HG03097 (cell line): ENCODE results near the gene DNM1.
"Not testable (repeated sequence)": the region's sequence is repeated elsewhere in the genome, so short reads cannot be mapped to it uniquely, and the experiment has no call there.

ENCODE experiments used
- ATAC-seq: cut with Tn5 transposase; IDR thresholded peaks from one replicate; pipeline ENCODE4 v1.9.1; 2021; ENCODE audit not compliant: unreplicated experiment, low FRiP score

DNM1 gene

DNA sequence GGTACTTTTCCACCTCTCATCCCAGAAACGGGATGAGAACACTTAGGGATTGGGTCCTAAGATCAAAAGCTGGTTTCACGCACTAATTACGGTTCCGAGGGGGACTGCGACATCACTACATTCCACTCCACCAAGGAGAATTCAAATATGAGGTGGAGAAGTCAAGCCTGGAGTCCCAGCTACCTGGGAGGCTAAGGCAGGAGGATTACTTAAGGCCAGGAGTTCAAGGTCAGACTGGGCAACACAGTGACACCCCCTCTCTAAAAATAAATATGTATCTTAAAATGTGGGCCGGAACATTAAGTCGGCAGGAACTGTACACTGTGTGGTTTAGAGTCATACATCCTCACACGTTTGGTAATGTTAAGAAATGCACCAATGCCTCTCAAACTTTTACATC is 71.1 kb downstream of the DNM1 start:
- no peak for ATAC-seq

DNA sequence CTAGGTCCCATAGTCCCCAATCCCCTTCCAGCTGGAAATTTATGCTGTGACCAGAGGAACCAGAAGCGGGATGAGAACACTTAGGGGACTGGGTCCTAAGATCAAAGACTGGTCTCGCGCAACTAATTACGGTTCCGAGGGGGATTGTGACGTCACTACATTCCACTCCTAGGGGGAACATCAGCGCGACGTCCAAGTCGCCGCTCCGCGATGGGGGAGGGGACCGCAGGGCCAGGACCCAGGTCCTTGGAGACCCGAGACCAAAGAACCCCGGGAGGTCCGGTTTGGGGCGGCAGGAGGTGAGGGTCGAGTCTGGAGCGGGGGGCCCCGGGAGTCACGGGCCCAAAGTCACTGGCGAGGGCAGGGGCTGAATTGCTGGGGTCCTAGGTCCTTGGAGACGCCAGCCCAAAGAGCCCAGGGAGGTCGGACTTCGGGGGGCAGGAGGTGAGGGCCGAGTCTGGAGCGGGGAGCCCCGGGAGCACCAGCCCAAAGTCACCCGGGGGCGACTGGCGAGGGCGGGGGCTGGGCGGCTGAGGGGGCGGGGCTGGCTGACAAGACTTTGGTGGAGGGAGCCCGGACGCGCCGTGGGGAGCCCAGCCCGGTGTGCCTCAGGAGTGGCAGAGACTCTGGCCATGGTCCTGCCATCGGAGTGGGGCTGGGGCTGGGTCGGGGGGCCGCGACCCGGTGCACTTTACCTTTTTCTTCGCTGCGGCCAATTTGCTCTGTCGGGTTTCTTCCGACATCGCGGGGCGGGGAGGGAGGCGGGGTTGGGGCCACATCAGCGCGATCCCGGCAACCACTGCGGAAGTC is 72.2 kb downstream of the DNM1 start, which contains the start of gene GOLGA2:
Gene GOLGA2 (minus strand): TSS at position 810 of the 810 bp plus-strand sequence. CDS start 31 bp downstream, at position 779.
- ATAC-seq, result peak; percentile 35

DNA sequence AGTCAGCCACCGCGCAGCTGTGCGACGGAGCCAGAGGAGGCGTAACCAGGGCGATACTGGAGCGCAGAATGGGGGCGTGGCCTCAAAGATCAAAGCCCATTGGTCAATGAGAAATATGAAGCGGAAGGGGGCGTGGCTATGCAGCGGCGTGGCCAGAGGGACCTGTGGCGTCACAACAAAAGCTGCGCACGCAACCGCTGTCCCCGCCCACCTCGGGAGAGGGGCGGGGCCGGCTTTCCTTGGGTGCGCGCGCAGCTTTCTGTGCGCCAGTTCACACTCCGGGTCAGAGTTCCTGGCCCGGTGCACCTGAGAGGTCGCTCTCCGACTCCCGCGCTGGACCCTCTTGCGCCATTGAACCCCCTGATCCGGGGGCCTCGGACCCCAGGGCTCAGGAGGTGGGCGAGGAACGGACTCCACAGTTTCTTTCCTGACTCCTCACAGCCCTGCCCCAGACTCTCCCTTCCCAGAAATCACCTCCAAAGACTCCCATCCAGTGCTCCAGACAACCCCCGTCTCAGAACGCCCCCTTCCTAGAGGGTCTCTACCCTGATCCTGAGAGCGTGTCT is 72.9 kb downstream of the DNM1 start, which contains the start of gene SWI5:
Gene SWI5 (plus strand): TSS at position 269 of the 566 bp plus-strand sequence.
- peak; percentile 91 for ATAC-seq

DNA sequence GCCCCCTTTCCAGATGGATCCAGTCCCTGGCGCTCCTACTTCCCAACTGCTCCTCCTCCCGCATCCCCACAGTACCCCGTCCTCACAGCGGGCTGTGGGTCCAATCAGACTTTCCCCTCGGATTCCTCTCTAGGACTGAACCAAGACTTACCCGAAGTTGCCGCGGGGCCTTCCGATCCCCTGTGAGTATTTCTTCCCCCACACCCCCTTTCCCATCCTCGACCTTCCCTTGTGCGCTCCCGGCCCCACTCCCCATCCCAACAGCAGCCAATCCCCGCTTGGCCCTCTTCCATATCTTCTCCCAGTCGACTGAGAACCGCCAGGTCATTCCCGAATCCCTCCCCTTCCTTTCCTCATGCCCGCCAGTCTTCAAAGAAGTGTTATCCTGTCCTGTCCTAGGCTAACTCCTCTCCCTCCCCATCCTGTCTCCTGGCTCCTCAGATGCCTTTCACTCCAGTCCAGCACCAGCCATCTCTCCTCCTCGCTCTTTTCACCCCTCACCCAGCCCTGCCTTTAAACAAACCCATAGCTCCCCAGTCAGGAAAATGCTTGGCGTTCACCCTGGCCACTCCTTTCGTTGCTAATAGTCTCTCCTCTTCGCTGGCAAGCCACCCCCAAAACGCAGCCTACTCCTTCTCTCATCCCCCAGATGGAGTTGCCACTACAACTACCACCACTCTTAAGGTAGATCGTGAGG is 73.5 kb downstream of the DNM1 start:
- no peak for ATAC-seq

DNA sequence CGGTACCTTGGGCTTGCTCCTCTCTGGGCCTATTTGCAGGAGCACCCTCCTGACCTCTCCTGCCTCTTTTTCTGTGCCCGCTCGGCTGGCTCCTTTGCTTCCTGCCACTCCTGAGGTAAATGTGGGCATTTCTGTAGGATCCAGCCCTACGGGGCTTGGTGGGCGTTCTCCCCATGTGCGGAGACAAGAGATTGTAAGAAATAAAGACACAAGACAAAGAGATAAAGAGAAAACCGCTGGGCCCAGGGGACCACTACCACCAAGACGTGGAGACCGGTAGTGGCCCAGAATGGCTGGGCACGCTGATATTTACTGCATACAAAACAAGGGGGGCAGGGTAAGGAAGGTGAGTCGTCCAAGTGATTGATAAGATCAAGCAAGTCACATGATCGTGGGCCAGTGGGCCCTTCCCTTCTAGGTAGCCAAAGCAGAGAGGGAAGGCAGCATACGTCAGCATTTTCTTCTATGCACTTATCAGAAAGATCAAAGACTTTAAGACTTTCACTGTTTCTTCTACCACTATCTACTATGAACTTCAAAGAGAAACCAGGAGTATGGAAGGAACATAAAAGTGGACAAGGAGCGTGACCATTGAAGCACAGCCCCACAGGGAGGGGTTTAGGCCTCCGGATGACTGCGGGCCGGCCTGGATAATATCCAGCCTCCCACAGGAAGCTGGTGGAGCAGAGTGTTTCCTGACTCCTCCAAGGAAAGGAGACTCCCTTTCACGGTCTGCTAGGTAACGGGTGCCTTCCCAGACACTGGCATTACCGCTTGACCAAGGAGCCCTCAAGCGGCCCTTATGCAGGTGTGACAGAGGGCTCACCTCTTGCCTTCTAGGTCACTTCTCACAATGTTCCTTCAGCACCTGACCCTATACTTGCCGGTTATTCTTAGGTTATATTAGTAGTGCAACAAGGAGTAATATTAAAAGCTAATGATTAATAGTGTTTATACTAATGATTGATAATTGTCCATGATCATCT is 76.2 kb downstream of the DNM1 start:
- not testable (repeated sequence) for ATAC-seq

DNA sequence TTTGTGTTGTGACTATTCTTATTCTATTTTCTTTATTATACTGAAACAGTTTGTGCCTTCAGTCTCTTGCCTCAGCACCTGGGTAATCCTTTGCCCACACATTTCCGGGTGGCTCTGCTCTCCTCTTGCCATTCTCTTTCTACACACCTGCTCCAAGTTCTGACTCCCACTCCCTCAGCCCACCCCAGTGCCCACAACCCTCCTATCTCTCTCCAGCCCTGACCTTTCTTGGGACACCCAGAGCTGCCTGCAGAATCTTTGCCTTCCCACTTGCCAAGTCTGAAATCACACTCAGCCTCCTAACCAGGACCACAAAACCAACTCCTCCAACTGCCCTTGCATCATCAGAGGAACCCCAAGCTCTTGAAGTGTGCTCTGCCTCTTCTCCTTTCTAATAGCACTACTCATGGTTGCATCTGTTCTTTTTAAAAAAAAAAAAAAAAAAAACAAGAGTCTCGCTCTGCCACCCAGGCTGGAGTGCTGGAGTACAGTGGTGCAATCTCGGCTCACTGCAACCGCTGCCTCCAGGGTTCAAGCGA is 77.0 kb downstream of the DNM1 start:
- no peak for ATAC-seq

DNA sequence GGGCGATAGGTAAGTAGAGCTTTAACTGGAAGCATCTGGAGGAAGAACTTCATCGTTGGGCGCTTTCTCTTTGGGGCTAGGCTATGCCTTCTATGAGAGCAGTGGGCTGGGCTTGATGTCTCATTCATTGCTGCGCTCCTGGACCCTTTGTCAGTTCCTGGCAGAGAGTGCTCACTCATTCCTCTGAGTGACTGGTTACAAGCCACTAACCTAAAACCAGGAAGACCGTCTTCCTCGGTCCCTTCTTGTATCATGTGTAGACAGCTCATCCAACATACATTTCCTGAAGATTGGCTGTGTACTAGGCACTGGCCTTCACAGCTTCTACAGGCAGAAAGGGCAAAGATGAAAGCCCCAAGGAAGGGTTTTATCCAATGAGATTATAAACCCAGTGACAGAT is 79.3 kb downstream of the DNM1 start:
- no peak for ATAC-seq

DNA sequence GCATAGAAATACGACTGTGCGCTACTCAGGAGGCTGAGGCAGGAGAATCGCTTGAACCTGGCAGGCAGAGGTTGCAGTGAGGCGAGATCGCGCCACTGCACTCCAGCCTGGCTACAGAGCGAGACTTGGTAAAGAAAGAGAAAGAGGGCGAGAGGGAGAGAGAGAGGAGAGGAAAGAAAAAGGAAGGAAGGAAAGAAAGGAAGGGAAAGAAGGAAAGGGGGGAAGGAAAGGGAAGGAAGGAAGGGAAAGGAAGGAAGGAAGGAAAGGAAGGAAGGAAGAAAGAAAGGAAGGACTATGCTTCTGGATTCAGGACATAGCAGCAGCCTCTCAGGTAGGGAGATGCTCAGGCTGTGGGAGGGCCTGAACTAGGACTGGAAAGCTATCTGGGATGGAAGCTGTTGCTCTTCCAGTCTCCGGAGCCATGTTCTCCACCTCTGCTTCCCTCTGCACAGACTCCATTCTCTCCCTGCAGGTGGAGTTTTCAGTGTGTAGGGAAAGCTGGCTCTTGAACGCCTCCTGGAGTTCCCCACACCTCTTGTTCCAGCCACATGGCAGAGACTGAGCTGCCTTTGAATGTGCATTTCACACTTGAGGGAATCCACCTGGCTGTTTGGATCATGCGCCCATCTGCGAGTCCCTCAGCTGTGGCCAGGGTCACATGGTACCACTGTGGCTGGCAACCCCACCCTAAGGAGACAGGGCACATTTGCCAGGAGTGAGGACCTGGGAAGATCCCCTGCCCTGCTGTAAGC is 82.0 kb downstream of the DNM1 start:
- no peak for ATAC-seq

DNA sequence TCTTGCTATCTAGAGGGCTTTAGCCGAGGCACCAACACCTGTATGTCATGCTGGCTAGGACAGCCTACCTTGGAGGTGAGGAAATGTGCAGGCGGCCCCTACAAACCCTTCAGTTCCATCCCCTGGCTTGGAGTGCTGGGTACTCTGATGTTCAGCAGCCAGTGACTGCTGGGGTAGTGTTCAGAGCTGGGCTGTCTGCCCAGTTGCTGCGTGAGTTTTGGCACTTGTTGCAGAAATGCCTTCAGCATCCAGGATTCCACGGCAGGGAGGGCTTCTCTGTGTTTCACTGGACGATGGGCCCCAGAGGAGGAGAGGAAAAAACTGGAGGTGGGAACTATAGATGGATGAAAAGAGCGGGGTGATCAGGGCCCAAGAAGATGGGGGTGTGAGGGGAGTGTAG is 83.3 kb downstream of the DNM1 start:
- ATAC-seq, result no peak

DNA sequence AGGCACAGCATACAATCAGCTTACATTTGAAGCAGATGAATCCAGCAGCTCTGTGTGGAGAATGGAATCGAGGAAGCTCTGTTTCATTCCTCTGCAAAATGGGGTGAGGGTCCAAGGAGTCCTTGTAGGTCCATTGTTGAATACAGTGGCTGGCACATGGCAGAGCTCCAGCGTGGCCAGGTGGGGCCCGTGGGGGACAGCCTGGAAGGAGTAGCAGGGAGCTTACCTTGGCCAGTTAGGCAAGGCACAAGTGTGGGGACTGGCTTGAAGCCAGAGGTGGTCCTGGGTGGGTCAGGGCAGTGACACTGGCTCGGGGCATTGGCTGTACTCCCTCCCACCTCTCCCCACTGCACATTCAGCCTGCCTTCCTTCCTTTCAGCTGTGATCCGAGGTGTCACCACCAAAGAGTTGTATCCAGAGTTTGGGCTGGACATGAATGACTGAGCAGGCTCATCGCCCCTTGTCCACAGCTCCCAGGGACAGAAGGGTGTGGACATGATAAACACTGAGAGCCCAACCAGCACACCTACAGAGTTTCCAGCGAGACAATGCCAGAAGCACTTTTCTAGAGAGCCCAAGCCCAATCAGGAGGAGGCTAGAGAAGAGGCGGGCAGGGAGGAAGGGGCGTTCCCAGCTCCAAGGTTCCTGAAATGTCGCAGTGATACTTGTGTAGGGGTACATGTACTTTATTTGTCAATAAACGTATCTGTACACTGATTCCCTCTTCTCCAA is 85.3 kb downstream of the DNM1 start:
- no peak for ATAC-seq

DNA sequence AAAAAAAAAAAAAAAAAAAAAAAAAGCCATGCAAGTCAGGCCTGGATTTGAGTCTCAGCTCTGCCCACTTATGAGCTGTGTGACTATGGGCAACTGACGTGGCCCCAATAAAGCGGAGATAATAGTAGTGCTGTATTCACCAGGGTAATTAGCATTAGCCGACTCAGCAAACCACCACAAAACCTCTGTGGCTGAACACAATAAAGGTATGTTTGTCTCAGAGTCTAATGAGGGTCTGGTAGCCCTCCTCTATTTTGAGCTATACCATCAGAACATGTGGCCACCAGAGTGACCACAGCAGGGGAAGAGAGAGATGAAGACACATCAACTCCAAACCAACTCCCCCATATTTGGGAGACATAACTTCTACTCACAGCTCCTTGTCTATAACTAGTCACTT is 88.8 kb downstream of the DNM1 start:
- no peak for ATAC-seq

DNA sequence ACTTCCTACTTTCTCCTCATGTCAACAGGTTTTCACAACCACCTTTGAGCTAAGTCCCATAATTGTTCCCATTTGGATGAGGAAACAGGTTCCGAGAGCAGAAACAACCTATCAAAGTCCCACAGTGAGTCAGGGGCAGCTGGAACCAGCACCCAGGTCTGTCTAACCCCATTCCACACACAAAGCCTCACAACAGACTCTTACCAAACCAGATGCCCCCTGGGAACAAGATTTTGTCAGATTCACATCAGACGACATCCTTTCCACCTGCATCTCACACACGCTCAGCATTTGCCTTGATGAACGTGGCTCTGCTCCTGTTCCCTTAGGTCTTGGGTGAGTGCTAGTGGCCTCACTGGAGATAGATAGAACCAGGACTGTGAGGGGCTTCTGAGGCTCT is 89.9 kb downstream of the DNM1 start:
- ATAC-seq, result no peak

DNA sequence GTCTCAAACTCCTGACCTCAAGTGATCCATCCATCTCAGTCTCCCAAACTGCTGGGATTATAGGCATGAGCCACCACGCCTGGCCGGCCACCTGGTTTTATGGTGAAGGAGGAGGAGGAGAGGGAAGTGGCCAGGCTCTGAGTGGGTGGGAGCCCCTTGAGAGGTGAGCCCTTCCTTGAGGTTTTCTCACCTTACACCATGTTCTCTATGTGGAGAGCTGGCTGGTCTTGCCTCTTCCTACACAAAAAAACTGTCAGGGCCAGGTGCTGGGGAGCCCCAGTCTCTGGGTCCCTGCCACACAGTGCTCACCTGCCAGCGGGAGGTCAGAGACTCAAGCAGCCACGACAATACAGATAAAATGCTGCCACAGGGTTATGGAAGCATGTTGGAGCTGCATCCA is 91.0 kb downstream of the DNM1 start:
- no peak for ATAC-seq

DNA sequence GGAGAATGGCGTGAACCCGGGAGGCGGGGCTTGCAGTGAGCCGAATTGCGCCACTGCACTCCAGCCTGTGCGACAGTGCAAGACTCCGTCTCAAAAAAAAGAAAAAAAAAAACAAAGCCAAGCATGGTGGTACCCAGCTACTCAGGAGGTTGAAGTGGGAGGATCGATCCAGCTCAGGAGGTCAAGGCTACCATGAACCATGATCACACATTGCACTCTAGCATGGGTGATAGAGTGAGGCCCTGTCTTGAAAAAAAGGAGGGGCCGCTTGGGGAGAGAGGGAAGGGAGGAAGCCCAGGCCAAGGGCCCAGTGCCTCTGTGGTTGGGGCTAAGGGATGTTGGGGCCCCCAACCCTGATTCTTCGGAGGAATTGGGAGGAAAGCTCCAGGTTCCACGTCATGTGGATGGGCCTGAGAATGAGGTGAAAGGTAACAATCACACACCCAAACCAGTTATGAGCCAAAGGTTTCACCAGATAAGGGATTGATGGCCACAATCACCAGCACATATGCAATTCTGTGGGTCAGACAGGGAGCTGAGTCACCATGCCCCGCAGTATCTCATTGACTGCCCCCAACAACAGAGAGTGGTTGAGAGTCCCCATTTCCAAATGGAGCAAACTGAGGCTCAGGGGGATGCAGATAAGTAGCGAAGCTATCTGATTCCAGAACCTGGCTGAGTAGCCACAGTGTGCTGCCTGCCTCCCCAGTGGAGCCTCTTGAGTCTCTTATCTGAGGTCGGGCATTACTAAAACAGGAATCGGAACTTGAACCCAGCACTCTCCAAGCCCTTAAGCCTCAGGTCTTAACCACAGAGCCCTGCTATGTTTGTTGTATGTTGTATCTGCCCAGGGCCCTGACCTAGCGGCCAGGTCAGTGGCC is 93.4 kb downstream of the DNM1 start:
- ATAC-seq, result no peak

DNA sequence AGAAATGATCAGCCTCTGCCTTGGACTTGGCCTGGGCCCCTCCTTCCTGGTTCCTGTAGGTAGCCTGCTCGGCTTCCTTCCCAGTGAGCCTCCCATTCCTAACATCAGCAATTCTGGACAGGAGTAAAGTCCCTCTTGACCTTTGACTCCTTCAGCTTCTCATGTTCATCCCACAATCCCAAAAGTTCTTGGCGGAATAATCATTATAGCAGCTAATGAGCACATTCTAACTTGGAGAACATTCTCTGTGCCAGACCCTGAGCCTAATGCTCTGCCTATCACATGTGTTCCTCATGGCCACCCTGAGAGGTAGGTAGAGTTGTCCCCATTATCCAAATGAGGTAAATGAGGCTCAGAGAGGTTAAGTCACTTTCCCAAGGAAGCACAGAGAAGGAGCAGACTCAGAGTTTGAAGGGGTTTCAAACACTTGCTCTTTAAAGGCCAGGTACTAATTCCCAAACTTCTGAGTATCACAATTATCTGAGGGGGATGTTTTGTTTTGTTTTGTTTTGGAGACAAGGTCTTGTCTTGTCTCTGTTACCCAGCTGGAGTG is 94.1 kb downstream of the DNM1 start:
- no peak for ATAC-seq

DNA sequence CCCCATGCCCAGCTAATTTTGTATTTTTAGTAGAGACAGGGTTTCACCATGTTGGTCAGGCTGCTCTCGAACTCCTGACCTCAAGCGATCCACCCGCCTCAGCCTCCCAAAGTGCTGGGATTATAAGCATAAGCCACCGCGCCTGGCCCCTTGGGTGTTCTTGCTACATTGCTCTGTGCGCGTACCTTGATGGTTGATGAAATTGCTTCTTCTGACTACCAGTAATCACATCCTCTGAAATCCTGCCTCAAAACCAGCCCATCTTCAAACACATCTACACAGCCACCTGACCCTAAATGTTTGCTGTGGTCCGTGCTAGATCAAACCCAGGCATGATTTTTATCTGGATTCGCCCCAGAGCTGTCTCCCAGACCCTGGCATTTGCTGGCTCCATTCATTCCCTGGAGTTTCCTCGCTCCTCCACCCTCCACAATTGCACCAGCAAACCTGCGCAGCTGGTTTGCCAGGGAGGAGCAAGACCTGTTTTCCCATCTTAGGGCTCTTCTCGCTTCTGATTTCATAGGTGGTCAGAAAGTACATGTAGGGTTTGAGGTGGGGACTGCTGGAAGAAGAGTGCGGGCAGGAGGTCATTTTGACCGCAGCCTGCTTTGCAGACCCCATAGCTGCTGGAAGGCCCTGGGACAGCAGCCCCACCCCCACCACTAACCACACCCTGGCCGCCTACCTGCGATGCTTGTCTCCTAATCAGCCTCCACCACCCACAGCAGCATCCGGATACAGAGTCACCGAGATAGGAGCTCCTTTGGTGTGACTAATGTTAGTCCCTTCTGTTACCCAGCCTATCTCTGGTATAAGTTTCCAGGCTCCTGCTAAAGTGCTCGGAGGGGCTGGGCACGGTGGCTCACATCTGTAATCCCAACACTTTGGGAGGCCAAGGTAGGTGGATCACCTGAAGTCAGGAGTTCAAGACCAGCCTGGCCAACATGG is 95.6 kb downstream of the DNM1 start:
- no peak for ATAC-seq
